Measurements from ENCODE around the gene RAB9A.

The RAB9A gene

DNA sequence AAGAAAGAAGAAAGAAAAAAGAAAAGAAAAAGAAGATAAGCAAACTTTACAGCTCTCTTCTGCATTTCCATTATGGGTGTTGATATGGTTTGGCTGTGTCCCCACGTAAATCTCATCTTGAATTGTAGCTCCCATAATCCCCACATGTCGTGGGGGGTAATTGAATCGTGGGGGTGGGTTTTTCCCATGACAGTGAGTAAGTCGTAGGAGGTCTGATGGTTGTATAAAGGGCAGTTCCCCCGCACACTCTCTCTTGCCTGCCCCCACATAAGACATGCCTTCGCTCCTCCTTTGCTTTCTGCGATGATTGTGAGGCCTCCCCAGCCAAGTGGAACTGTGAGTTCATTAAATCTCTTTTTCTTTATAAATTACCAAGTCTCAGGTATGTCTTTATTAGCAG lies 7.3 kb upstream of the RAB9A start:
- TF ChIP-seq, protein P1, sequence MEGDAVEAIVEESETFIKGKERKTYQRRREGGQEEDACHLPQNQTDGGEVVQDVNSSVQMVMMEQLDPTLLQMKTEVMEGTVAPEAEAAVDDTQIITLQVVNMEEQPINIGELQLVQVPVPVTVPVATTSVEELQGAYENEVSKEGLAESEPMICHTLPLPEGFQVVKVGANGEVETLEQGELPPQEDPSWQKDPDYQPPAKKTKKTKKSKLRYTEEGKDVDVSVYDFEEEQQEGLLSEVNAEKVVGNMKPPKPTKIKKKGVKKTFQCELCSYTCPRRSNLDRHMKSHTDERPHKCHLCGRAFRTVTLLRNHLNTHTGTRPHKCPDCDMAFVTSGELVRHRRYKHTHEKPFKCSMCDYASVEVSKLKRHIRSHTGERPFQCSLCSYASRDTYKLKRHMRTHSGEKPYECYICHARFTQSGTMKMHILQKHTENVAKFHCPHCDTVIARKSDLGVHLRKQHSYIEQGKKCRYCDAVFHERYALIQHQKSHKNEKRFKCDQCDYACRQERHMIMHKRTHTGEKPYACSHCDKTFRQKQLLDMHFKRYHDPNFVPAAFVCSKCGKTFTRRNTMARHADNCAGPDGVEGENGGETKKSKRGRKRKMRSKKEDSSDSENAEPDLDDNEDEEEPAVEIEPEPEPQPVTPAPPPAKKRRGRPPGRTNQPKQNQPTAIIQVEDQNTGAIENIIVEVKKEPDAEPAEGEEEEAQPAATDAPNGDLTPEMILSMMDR (IDR thresholded peaks at IDR 0.05; ENCODE audit: control extremely low read depth, extremely low read depth, low read depth, missing control alignments) = no peak
- CTCF ChIA-PET = interaction anchor here (1.4 kb wide), 1 partner anchor 12 kb away, joined by 5 read pairs; no protein-coding TSS in a partner anchor
- POLR2A ChIA-PET = no interaction called here
- DNase-seq (ENCODE audit: extremely low spot score) = no peak

DNA sequence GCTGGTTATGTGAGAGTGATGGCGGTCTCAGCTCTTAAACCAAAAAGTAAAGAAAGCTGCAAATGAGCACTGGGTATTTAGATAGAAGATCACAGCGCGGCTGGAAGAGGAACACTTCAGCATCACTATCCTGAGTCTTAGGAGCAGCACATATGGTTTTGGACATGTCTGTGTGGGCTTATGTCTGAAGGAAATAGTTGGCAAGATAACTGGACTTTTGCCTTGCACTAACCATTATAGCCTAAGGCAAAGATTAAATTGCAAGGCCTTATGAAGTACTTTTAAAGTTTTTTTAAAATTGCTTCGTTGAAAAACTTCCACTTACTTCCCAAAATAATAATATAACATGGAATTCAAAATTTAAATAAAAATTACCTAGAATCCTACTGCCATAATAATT lies 4.6 kb upstream of the RAB9A start:
- no peak for DNase-seq (ENCODE audit: extremely low spot score)
- ChIA-PET POLR2A (no interaction called here), CTCF (interaction anchor here (1.0 to 2.0 kb wide), 3 partner anchors 18 to 62 kb away, joined by 3 to 5 read pairs (median 3); partner anchors contain the start of genes OFD1 and TRAPPC2)
- TF ChIP-seq, protein P1 (IDR thresholded peaks at IDR 0.05; ENCODE audit: control extremely low read depth, extremely low read depth, low read depth, missing control alignments) = no peak

DNA sequence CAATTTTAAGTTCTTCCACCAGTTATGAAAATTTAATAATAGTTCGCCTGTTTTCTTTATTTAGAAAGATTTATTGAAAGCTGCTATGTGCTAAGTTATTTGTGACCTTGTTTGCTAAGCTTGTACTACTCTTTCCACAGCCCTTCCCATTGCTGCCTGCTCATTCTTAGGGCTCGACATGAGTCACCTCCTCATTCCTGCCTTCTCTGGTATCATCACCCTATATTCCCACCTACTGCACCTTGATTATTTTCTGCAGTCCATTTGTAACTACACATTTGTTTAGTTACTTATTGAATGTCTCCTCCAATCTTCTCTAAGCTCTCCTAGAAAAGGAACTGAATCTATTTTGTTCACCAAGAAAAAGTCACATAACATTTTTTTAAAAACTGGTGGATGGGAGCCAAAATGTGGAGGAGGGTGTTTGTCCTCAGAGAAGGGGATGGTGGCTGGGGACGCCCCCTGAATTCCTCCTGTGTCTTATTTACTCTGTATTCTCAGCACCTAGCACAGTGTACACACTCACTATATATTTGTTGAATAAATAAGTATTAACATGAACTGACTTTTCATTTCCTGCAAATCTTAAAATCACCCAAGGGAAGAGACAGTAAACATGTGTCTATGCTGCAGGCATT lies 3.7 kb upstream of the RAB9A start:
- ChIA-PET POLR2A (interaction anchor here (0.7 kb wide), 1 partner anchor 16 kb away, joined by 3 read pairs; no protein-coding TSS in a partner anchor), CTCF (interaction anchor here (1.0 to 2.0 kb wide), 3 partner anchors 19 to 61 kb away, joined by 3 to 5 read pairs (median 3); partner anchors contain the start of genes OFD1 and TRAPPC2)
- DNase-seq (ENCODE audit: extremely low spot score) = no peak
- TF ChIP-seq, protein P1 (IDR thresholded peaks at IDR 0.05; ENCODE audit: control extremely low read depth, extremely low read depth, low read depth, missing control alignments) = no peak

DNA sequence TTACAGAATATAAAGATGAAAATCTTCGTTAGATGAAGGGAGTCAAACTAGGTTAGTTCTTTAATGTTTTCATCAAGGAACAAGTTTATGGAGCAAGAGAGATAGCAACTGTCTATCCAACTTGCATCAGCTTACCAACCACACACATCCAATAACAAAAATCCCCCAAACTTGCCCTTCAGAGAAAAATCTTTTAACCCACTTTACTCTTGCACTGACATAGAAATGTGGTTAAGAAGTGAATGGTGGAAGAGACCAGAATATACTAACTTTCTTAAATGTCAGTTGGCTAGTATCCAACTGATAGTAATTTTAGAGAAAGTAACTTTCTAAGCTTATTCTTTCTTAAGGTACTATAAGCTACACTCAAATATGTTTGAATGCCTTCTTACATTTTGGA lies 1.7 kb upstream of the RAB9A start:
- DNase-seq (ENCODE audit: extremely low spot score) = no peak
- POLR2A ChIA-PET = no interaction called here
- TF ChIP-seq, protein P1 (IDR thresholded peaks at IDR 0.05; ENCODE audit: control extremely low read depth, extremely low read depth, low read depth, missing control alignments) = no peak
- CTCF ChIA-PET = interaction anchor here (2.2 kb wide), 1 partner anchor 17 kb away, joined by 7 read pairs; no protein-coding TSS in a partner anchor

DNA sequence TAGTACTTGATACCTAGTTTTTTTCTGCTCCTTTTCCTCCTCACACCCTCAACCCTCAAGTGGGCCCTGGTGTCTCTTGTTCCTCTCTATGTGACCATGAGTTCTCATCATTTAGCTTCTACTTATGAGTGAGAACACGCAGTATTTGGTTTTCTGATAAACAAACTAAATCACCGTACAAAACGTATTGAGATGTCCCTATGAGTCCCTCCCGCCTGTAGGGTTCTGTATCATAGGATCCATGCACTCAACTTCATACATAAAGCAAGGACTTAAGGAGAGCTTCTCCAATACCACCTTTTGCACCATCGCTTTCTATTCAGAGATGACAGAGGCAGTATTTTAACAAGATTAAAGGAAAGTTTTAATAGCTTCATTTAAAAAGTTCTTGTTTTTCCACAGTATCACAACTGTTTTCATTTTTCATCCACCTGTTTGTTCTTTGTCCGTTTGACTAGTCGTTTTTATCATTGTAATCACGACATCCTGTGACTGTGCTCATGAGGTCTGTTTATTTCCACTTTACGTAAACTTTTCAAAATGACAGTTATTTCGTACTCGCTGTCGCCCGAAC lies 457 bp upstream of the RAB9A start:
- no peak for DNase-seq (ENCODE audit: extremely low spot score)
- POLR2A ChIA-PET = interaction anchor here (0.9 kb wide), 1 partner anchor 9 kb away, joined by 3 read pairs; no protein-coding TSS in a partner anchor
- TF ChIP-seq, protein P1 (IDR thresholded peaks at IDR 0.05; ENCODE audit: control extremely low read depth, extremely low read depth, low read depth, missing control alignments) = no peak
- CTCF ChIA-PET = interaction anchor here (0.7 to 2.2 kb wide), 3 partner anchors 18 to 742 kb away, joined by 3 to 7 read pairs (median 3); no protein-coding TSS in a partner anchor

DNA sequence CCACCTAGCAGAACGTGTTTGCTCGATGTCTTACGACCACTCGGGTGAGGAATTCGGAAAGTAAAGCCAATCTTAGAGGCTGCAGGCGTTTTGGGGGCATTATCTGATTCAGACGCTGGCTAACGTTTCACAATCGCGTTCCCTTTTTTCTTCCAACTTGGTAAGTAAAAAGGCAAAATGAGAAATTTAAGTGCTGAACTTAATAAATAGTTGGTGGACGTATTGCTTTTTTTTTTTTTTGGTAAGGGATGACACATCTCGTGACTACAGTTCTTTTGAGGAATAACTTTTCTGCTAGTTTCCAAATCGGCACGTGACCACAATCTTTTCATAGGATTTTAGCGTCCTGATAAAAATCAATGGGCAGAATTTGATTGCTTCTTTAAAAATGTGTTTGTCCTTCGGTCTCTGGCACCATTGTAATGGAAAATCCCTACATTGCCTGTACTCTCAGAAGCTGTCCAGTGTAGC lies 848 bp downstream of the RAB9A start:
- ChIA-PET POLR2A (no interaction called here), CTCF (interaction anchor here (1.1 kb wide), 1 partner anchor 743 kb away, joined by 3 read pairs; no protein-coding TSS in a partner anchor)
- no peak for DNase-seq (ENCODE audit: extremely low spot score)
- TF ChIP-seq, protein P1 (IDR thresholded peaks at IDR 0.05; ENCODE audit: control extremely low read depth, extremely low read depth, low read depth, missing control alignments) = no peak
